ENCODE results near the gene LGALS16. TPM values are rescaled to one million over a fixed set of nuclear protein-coding genes. Genes with fewer than 3 reads are reported as not detected.

LGALS16 gene
- total RNA-seq, 1 experiment from 2014 or later: not detected

GRCh38 chr19:39631178-39631577 lies 24.5 kb upstream of the LGALS16 start:
- Histone ChIP-seq H3K79me2 (ENCODE audit: insufficient read depth, low read length) (no peaks in the 10 kb centered on the region), H3K4me2 (ENCODE audit: insufficient read depth, insufficient read length, low read length) (no peak overlapping the region), H3K4ac (ENCODE audit: low read depth, low read length) (no peak overlapping the region), H2BK12ac (ENCODE audit: insufficient read length, low read depth, low read length) (no peak overlapping the region), H2AFZ (ENCODE audit: low read length) (no peak overlapping the region), H3T11ph (ENCODE audit: low read length) (no peak overlapping the region), H2BK20ac (ENCODE audit: low read depth, low read length, poor library complexity, severe bottlenecking) (no peak overlapping the region), H4K91ac (ENCODE audit: insufficient read length, low read depth, low read length) (no peak overlapping the region), H3K9me3 (ENCODE audit: control insufficient read depth, low read depth, low read length) (no peaks in the 10 kb centered on the region), H3K9ac (ENCODE audit: extremely low read depth, insufficient read length, low read length) (no peak overlapping the region), H3K56ac (ENCODE audit: insufficient read length, low read depth, low read length) (no peak overlapping the region), H3K4me1 (ENCODE audit: insufficient read depth, low read length) (peaks cover 2% of the 10 kb centered on the region; the same call in 1 of the 2 replicates), H3K14ac (ENCODE audit: insufficient read depth, low read length) (no peak overlapping the region), H2AK5ac (ENCODE audit: insufficient read length, low read length) (no peak overlapping the region), H3K27ac (ENCODE audit: insufficient read length, low read depth, low read length) (no peak overlapping the region), H3K79me1 (ENCODE audit: insufficient read depth, low read depth, low read length, poor library complexity, severe bottlenecking) (no peaks in the 10 kb centered on the region), H2BK15ac (ENCODE audit: low read depth, low read length) (no peak overlapping the region), H4K8ac (replicated peaks; ENCODE audit: insufficient read length, low read depth, low read length) (no peak overlapping the region), H2BK5ac (ENCODE audit: insufficient read length, low read length) (no peak overlapping the region), H3K27me3 (ENCODE audit: insufficient read depth, low read length) (no peaks in the 10 kb centered on the region), H2BK120ac (ENCODE audit: low read depth, low read length, poor library complexity, severe bottlenecking) (no peak overlapping the region), H3K18ac (ENCODE audit: insufficient read length, low read depth, low read length) (no peak overlapping the region), H4K5ac (ENCODE audit: insufficient read length, low read depth, low read length) (no peak overlapping the region), H4K20me1 (ENCODE audit: control insufficient read depth, insufficient read depth, insufficient read length) (no peaks in the 10 kb centered on the region), H3K23ac (ENCODE audit: insufficient read length, low read depth, low read length) (no peak overlapping the region), H3K23me2 (ENCODE audit: insufficient read length, low read depth, low read length, poor library complexity, severe bottlenecking) (no peaks in the 10 kb centered on the region)
- Mint-ChIP-seq H3K27me3 (ENCODE audit: low read depth) (peaks cover 20% of the 10 kb centered on the region), H3K36me3 (ENCODE audit: insufficient read depth in 1 of 3, low read depth in 3 of 3) (no peaks in the 10 kb centered on the region), H3K9me3 (peaks cover 5 to 6% of the 10 kb centered on the region in 2 experiments; a peak in 3 of 5 replicates), H3K4me3 (no peak overlapping the region), H3K27ac (no peak overlapping the region), H3K4me1 (peaks cover 3 to 8% of the 10 kb centered on the region in 2 experiments; a peak in 2 of 4 replicates)
- TF ChIP-seq CTCF (conservative IDR thresholded peaks at IDR 0.05): no peak
- no peak for DNase-seq
- WGBS (ENCODE audit: extremely low coverage, insufficient read length, low lambda C conversion rate): no CpG with 5 or more reads among the region's 4 CpGs

Measured in H9 (cell line).